RPMI8226 (cell line): ENCODE data around the gene ING1.
A peak's percentile ranks its signal among the peaks of the same experiment; 100 is the strongest.
"Not testable (repeated sequence)": the region's sequence is repeated elsewhere in the genome, so short reads cannot be mapped to it uniquely, and the experiment has no call there.

Experiments
- DNase-seq: peaks from one replicate; pipeline ENCODE4 v3.0.0-alpha.2; 2015

ING1 gene

GRCh38 chr13:110696776-110697175 is 16.7 kb upstream of the ING1 start:
- DNase-seq = no peak

- DNase-seq = no peak
Observed at GRCh38 chr13:110697842-110698241, 15.7 kb upstream of the ING1 start.

GRCh38 chr13:110698689-110699088 is 14.8 kb upstream of the ING1 start:
- DNase-seq = no peak

- DNase-seq = no peak
Observed at GRCh38 chr13:110699148-110700145, 14.1 kb upstream of the ING1 start.

- DNase-seq = no peak
Observed at GRCh38 chr13:110700186-110700585, 13.3 kb upstream of the ING1 start.

- DNase-seq = no peak
Observed at GRCh38 chr13:110700641-110701040, 12.9 kb upstream of the ING1 start.

GRCh38 chr13:110701061-110701460 is 12.4 kb upstream of the ING1 start:
- not testable (repeated sequence) for DNase-seq

GRCh38 chr13:110702089-110702488 is 11.4 kb upstream of the ING1 start:
- DNase-seq = no peak

GRCh38 chr13:110702591-110703526 is 10.6 kb upstream of the ING1 start:
- DNase-seq = no peak

GRCh38 chr13:110705356-110705825 is 8.1 kb upstream of the ING1 start:
- no peak for DNase-seq

- DNase-seq = peak; percentile 96
Observed at GRCh38 chr13:110705826-110706569, 7.5 kb upstream of the ING1 start, which contains the start of gene CARS2. Gene CARS2, minus strand, starts transcription at chr13:110706116. Its CDS starts 23 bp downstream, at chr13:110706093.

GRCh38 chr13:110706570-110707372 is 6.7 kb upstream of the ING1 start:
- DNase-seq = no peak

- DNase-seq = peak; percentile 91
Observed at GRCh38 chr13:110712081-110712848, 1.2 kb upstream of the ING1 start.

- DNase-seq = peak; percentile 97
Observed at GRCh38 chr13:110712849-110713641, 455 bp upstream of the ING1 start.

GRCh38 chr13:110713981-110714796 is 689 bp downstream of the ING1 start:
- peak; percentile 64 for DNase-seq

GRCh38 chr13:110714797-110715394 is 1.4 kb downstream of the ING1 start:
- peak; percentile 49 for DNase-seq

- peak; percentile 96 for DNase-seq
Observed at GRCh38 chr13:110715395-110716246, 2.1 kb downstream of the ING1 start.

GRCh38 chr13:110716247-110716515 is 2.7 kb downstream of the ING1 start:
- DNase-seq = no peak
